H9 (cell line): ENCODE data around the gene LARGE1. TPM values are rescaled to one million over a fixed set of nuclear protein-coding genes. Genes with fewer than 3 reads are reported as not detected.

Experiments used
- DNase-seq: peaks from one replicate; pipeline ENCODE4 v3.0.0-alpha.2; 2017
- H2AFZ ChIP-seq: one replicate; pipeline ENCODE4 v1.6.1; 2013; ENCODE audit warnings: mild to moderate bottlenecking, low read length, control low read depth, moderate library complexity
- H2AK5ac ChIP-seq: 2 replicates; pipeline ENCODE4 v1.6.1; 2013; ENCODE audit warnings: low read length, control low read depth, mixed read lengths; ENCODE audit not compliant: insufficient read length
- H2BK120ac ChIP-seq: one replicate; pipeline ENCODE4 v1.6.1; 2013; ENCODE audit warnings: low read depth, mild to moderate bottlenecking, low read length, control low read depth, inconsistent platforms; ENCODE audit not compliant: poor library complexity, severe bottlenecking
- H2BK12ac ChIP-seq: 2 replicates; pipeline ENCODE4 v1.6.1; 2013; ENCODE audit warnings: low read length, control low read depth, mixed read lengths, low read depth; ENCODE audit not compliant: insufficient read length
- H2BK15ac ChIP-seq: 2 replicates; pipeline ENCODE4 v1.6.1; 2013; ENCODE audit warnings: low read depth, low read length, control low read depth
- H2BK20ac ChIP-seq: one replicate; pipeline ENCODE4 v1.6.1; 2013; ENCODE audit warnings: low read depth, mild to moderate bottlenecking, low read length, control low read depth, inconsistent platforms; ENCODE audit not compliant: poor library complexity, severe bottlenecking
- H2BK5ac ChIP-seq: 2 replicates; pipeline ENCODE4 v1.6.1; 2013; ENCODE audit warnings: low read length, control low read depth, mixed read lengths; ENCODE audit not compliant: insufficient read length
- H3K14ac ChIP-seq: 2 replicates; pipeline ENCODE4 v1.6.1; 2013; ENCODE audit warnings: low read length, control low read depth; ENCODE audit not compliant: insufficient read depth
- H3K18ac ChIP-seq: 2 replicates; pipeline ENCODE4 v1.6.1; 2013; ENCODE audit warnings: low read depth, mild to moderate bottlenecking, mixed read lengths, low read length, control low read depth; ENCODE audit not compliant: insufficient read length
- H3K23ac ChIP-seq: 2 replicates; pipeline ENCODE4 v1.6.1; 2013; ENCODE audit warnings: low read length, control low read depth, mixed read lengths, low read depth; ENCODE audit not compliant: insufficient read length
- H3K23me2 ChIP-seq: 2 replicates; pipeline ENCODE4 v1.6.1; 2013; ENCODE audit warnings: low read depth, mild to moderate bottlenecking, mixed read lengths, low read length, control low read depth; ENCODE audit not compliant: insufficient read length, poor library complexity, severe bottlenecking
- H3K27ac ChIP-seq: 2 replicates; pipeline ENCODE4 v1.5.1; 2013; ENCODE audit warnings: low read length, control low read depth, mixed read lengths, low read depth; ENCODE audit not compliant: insufficient read length
- H3K27me3 ChIP-seq: 2 replicates; pipeline ENCODE4 v1.6.1; 2013; ENCODE audit warnings: low read length, control low read depth, inconsistent platforms; ENCODE audit not compliant: insufficient read depth
- H3K4ac ChIP-seq: 2 replicates; pipeline ENCODE4 v1.6.1; 2013; ENCODE audit warnings: low read depth, mild to moderate bottlenecking, control low read depth, inconsistent platforms, low read length, moderate library complexity
- H3K4me1 ChIP-seq: 2 replicates; pipeline ENCODE4 v1.6.1; 2013; ENCODE audit warnings: low read length, control low read depth, inconsistent platforms; ENCODE audit not compliant: insufficient read depth
- H3K4me2 ChIP-seq: 2 replicates; pipeline ENCODE4 v1.6.1; 2013; ENCODE audit warnings: low read length, control low read depth, mixed read lengths; ENCODE audit not compliant: insufficient read length, insufficient read depth
- H3K56ac ChIP-seq: 2 replicates; pipeline ENCODE4 v1.6.1; 2013; ENCODE audit warnings: low read depth, mild to moderate bottlenecking, mixed read lengths, low read length, control low read depth; ENCODE audit not compliant: insufficient read length
- H3K79me1 ChIP-seq: 2 replicates; pipeline ENCODE4 v1.6.1; 2013; ENCODE audit warnings: low read depth, mild to moderate bottlenecking, moderate library complexity, low read length, control low read depth, inconsistent platforms; ENCODE audit not compliant: insufficient read depth, poor library complexity, severe bottlenecking
- H3K79me2 ChIP-seq: 2 replicates; pipeline ENCODE4 v1.6.1; 2013; ENCODE audit warnings: low read length, control low read depth, inconsistent platforms; ENCODE audit not compliant: insufficient read depth
- H3K9ac ChIP-seq: 2 replicates; pipeline ENCODE4 v1.6.1; 2013; ENCODE audit warnings: low read length, control low read depth, mixed read lengths; ENCODE audit not compliant: insufficient read length; ENCODE audit errors: extremely low read depth
- H3K9me3 ChIP-seq: one replicate; pipeline ENCODE4 v1.6.1; 2013; ENCODE audit warnings: low read depth, low read length, inconsistent platforms; ENCODE audit not compliant: control insufficient read depth
- H3T11ph ChIP-seq: one replicate; pipeline ENCODE4 v1.6.1; 2013; ENCODE audit warnings: mild to moderate bottlenecking, low read length, control low read depth, inconsistent platforms
- H4K20me1 ChIP-seq: one replicate; pipeline ENCODE4 v1.6.1; 2013; ENCODE audit not compliant: control insufficient read depth, insufficient read length, insufficient read depth
- H4K5ac ChIP-seq: 2 replicates; pipeline ENCODE4 v1.6.1; 2013; ENCODE audit warnings: low read depth, mild to moderate bottlenecking, mixed read lengths, low read length, control low read depth; ENCODE audit not compliant: insufficient read length
- H4K8ac ChIP-seq: replicated peaks from 2 replicates; pipeline ENCODE4 v1.6.1; 2013; ENCODE audit warnings: low read length, control low read depth, mixed read lengths, low read depth; ENCODE audit not compliant: insufficient read length
- H4K91ac ChIP-seq: 2 replicates; pipeline ENCODE4 v1.6.1; 2013; ENCODE audit warnings: low read depth, mild to moderate bottlenecking, moderate library complexity, mixed read lengths, low read length, control low read depth; ENCODE audit not compliant: insufficient read length
- H3K27ac Mint-ChIP-seq, 3 experiments: 2 replicates in 2 of 3; 3 replicates in 1 of 3; pipeline ENCODE4 v1.8.0; 2020 to 2021; ENCODE audit warnings: mixed read lengths in 3 of 3, mild to moderate bottlenecking in 1 of 3, moderate library complexity in 1 of 3
- H3K27me3 Mint-ChIP-seq: 2 replicates; pipeline ENCODE4 v1.8.0; 2021; ENCODE audit warnings: low read depth, mild to moderate bottlenecking, moderate library complexity, mixed read lengths
- H3K36me3 Mint-ChIP-seq, 3 experiments: 2 replicates in 2 of 3; 3 replicates in 1 of 3; pipeline ENCODE4 v1.8.0; 2020 to 2021; ENCODE audit warnings: low read depth in 3 of 3, mixed read lengths in 3 of 3; ENCODE audit not compliant: insufficient read depth in 1 of 3
- H3K4me1 Mint-ChIP-seq, 2 experiments: 2 replicates each; pipeline ENCODE4 v1.8.0; 2020; ENCODE audit warnings: mixed read lengths in 2 of 2
- H3K4me3 Mint-ChIP-seq, 2 experiments: 2 replicates in 1 of 2; 3 replicates in 1 of 2; pipeline ENCODE4 v1.8.0; 2020 to 2021; ENCODE audit warnings: mild to moderate bottlenecking in 2 of 2, mixed read lengths in 2 of 2, moderate library complexity in 1 of 2
- H3K9me3 Mint-ChIP-seq, 2 experiments: 2 replicates in 1 of 2; 3 replicates in 1 of 2; pipeline ENCODE4 v1.8.0; 2020; ENCODE audit warnings: mild to moderate bottlenecking in 2 of 2, mixed read lengths in 2 of 2, moderate library complexity in 1 of 2
- WGBS: extraction: QIAGEN DNeasy Blood & Tissue Kit; methylation state at CpG from one replicate; pipeline ENCODE4 v1.1.7; 2013; ENCODE audit warnings: missing lambda C conversion rate, low lambda C conversion rate, mixed read lengths; ENCODE audit not compliant: insufficient read length; ENCODE audit errors: extremely low coverage; 5-methylcytosine and 5-hydroxymethylcytosine counted together
- total RNA-seq: library from RNA; stranded (reverse); gene quantifications from 2 replicates; pipeline ENCODE4 v1.2.1, GENCODE V29; 2021
- TF ChIP-seq, protein P1 (sequence below): fragments of 200-600 bp; sonication (generic); conservative IDR thresholded peaks from 3 replicates; pipeline ENCODE4 v1.8.0; 2021; ENCODE audit warnings: antibody characterized with exemption, mild to moderate bottlenecking

Gene LARGE1
- total RNA-seq, 1 experiment from 2014 or later, result 43.5 TPM

DNA sequence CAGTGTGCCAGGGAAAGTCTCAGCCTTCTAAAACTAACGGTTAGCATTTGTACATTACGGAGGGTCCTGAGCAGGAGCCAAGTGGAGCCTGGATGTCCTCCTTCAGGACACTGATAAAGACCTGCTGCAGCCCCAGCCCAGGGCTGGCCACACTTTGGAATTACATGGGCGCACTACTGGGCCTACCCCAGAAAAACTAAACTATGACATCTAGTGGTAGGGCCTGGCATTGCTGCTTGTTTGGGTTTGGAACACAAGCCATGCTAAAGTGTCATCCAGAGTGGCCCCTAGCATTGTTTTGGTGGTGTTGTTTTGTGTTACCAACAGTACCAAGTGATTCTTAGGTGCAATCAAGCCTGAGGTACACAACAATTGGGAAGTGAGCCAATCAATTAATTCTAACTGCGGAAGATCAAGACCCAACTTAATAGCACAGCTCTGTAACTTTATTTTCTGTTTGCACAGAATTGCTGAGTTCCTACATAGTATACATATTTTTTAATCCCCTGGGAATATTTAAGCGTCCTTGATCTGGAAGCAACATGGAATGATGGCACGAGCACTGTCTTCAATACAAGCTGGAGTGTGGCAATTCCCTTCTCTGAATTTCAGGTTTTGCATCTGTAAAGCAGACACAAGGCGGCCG is 340.7 kb downstream of the LARGE1 start:
- DNase-seq, result peak; percentile 82
- Histone ChIP-seq H2BK20ac (no peak overlapping the region), H2BK15ac (no peak overlapping the region), H3K9ac (no peak overlapping the region), H3K79me2 (0 out of 2 replicates have a peak, but pooled peaks cover 4% of the 10 kb centered on the region), H4K8ac (no peak overlapping the region), H3K79me1 (no peaks in the 10 kb centered on the region), H2AFZ (no peak overlapping the region), H3K18ac (no peak overlapping the region), H3K56ac (no peak overlapping the region), H3K23me2 (no peaks in the 10 kb centered on the region), H2BK12ac (no peak overlapping the region), H3K9me3 (no peaks in the 10 kb centered on the region), H2AK5ac (no peak overlapping the region), H3K27me3 (no peaks in the 10 kb centered on the region), H3K4ac (no peak overlapping the region), H4K91ac (no peak overlapping the region), H3K23ac (no peak overlapping the region), H4K5ac (no peak overlapping the region), H4K20me1 (no peaks in the 10 kb centered on the region), H3K4me2 (no peak overlapping the region), H3K14ac (no peak overlapping the region), H3K27ac (no peak overlapping the region), H3T11ph (no peak overlapping the region), H3K4me1 (no peaks in the 10 kb centered on the region), H2BK5ac (no peak overlapping the region), H2BK120ac (no peak overlapping the region)
- H3K4me3 Mint-ChIP-seq, result no peak overlapping the region
- H3K36me3 Mint-ChIP-seq, result no peaks in the 10 kb centered on the region
- no CpG with 5 or more reads among the region's 8 CpGs for WGBS
- no peaks in the 10 kb centered on the region for H3K9me3 Mint-ChIP-seq
- TF ChIP-seq, protein P1, sequence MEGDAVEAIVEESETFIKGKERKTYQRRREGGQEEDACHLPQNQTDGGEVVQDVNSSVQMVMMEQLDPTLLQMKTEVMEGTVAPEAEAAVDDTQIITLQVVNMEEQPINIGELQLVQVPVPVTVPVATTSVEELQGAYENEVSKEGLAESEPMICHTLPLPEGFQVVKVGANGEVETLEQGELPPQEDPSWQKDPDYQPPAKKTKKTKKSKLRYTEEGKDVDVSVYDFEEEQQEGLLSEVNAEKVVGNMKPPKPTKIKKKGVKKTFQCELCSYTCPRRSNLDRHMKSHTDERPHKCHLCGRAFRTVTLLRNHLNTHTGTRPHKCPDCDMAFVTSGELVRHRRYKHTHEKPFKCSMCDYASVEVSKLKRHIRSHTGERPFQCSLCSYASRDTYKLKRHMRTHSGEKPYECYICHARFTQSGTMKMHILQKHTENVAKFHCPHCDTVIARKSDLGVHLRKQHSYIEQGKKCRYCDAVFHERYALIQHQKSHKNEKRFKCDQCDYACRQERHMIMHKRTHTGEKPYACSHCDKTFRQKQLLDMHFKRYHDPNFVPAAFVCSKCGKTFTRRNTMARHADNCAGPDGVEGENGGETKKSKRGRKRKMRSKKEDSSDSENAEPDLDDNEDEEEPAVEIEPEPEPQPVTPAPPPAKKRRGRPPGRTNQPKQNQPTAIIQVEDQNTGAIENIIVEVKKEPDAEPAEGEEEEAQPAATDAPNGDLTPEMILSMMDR, result peak; percentile 93
- H3K4me1 Mint-ChIP-seq, result peaks cover 11 to 19% of the 10 kb centered on the region in 2 experiments
- no peaks in the 10 kb centered on the region for H3K27me3 Mint-ChIP-seq
- H3K27ac Mint-ChIP-seq, result peak overlapping the region in 2 of 3 experiments; percentile 18 to 75; a peak in 1 of 7 replicates
